GM12873 (cell line): ENCODE measurements around the gene TBL1X.

ENCODE experiments used
- TF ChIP-seq, protein P1 (sequence below): IDR thresholded peaks from 2 replicates; pipeline ENCODE4 v1.5.1; 2012; ENCODE audit warnings: low read depth, mild to moderate bottlenecking, moderate library complexity, low read length, control low read depth; ENCODE audit not compliant: insufficient read depth; ENCODE audit errors: missing control alignments

Gene TBL1X

DNA sequence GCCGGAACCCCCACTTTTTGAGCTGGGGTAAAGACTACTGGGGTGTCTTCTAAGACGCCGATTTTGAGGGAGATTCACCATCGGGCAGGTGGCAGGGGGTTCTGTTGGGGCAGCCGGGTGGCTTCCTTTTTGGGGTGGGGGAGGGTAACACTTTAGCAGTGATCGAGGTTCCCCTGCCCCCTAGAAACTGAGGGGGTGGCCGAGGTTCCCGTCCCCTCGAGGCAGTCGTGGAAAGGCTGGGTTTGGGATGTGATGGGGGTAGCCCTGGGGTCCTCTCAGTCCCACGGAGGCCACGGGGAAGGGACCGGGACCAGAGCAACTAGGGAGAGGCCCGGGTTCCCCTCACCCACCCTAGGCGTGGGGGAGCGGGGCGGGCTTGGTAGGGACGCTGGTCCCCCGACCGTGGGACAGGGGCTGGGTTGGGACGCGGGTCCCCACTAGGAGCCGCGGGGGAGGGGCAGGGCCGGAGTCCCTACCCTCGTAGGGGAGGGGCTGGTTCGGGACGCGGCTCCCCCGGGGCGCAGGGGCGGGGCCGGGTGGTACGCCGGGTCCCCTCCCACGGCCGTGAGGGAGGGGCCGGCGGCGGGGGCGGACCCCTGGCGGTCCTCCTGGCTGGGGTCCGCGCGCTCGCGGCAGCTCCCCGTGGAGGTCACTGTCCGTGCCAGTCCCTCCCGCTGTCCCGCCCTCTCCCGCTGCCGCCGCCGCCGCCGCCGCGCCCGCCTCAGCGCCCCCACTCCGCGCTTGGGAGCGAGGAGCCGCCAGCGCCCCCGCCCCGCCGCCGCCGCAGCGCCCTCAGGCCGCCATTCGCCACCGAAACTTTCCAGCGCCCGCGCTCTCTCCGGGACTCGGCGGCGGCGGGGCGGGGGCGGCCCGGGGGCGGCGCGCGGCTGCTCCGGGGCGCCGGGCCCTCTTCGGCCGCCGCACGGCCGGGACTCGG lies at the start of gene TBL1X:
Gene TBL1X (plus strand): TSS at position 624 of the 937 bp plus-strand sequence. CDS start 188,529 bp downstream, outside the sequence.
- TF ChIP-seq, protein P1, sequence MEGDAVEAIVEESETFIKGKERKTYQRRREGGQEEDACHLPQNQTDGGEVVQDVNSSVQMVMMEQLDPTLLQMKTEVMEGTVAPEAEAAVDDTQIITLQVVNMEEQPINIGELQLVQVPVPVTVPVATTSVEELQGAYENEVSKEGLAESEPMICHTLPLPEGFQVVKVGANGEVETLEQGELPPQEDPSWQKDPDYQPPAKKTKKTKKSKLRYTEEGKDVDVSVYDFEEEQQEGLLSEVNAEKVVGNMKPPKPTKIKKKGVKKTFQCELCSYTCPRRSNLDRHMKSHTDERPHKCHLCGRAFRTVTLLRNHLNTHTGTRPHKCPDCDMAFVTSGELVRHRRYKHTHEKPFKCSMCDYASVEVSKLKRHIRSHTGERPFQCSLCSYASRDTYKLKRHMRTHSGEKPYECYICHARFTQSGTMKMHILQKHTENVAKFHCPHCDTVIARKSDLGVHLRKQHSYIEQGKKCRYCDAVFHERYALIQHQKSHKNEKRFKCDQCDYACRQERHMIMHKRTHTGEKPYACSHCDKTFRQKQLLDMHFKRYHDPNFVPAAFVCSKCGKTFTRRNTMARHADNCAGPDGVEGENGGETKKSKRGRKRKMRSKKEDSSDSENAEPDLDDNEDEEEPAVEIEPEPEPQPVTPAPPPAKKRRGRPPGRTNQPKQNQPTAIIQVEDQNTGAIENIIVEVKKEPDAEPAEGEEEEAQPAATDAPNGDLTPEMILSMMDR = no peak

DNA sequence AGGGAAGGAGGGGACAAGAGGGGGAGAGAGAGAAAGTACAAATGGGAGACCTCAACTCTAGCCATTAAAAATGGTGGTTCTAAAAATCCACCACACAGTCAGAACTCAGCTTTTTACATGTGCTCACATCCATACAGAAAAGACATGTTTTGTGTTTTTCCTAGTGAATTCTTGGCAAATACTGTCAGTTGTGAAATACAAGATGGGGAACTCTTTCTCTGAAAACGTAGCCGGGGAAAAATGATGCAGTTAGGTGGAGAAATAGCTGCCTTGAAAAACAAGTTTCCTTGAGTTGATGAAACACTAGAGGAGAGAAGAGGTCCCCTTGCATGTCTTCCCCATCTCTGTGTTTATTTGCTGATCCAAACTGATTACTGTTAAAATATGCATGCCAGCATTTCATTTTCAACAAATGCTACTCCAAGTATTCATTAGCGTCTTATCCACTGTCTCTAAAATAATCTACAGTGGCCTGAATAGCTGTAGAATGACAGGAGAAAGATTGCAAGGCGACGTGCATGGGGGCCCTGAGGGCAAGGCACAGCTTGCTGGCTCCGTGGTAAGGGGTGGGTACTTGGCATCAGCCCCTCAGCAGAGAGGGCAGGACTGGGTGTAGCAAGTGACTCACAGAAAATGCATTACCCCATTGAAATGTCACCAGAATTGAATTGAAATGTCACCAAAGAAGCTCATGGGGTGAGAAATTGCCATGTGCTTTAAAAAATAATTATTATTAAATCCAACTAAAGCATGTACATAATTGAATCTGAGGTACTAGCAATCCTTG lies 48.1 kb upstream of the TBL1X start:
- TF ChIP-seq, protein P1 = no peak

DNA sequence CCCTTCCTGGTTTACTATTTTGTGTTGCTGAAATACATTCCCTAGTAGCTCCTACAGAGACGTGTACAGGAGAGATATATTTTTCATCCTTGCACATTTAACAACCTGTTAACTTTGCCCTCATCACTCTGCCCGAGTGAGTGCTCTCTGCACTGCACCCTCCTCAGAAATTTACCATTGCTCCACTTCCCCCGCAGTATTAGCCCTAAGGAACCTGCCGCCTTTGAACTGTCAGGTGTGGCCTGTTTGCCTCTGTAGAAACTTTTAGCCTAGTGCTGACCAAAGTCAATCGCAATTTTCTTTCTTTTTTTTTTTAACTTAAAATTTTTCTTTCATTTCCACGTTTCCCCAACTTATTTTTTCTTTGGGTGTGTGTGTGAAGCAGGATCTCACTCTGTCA lies 46.6 kb upstream of the TBL1X start:
- TF ChIP-seq, protein P1 = no peak

DNA sequence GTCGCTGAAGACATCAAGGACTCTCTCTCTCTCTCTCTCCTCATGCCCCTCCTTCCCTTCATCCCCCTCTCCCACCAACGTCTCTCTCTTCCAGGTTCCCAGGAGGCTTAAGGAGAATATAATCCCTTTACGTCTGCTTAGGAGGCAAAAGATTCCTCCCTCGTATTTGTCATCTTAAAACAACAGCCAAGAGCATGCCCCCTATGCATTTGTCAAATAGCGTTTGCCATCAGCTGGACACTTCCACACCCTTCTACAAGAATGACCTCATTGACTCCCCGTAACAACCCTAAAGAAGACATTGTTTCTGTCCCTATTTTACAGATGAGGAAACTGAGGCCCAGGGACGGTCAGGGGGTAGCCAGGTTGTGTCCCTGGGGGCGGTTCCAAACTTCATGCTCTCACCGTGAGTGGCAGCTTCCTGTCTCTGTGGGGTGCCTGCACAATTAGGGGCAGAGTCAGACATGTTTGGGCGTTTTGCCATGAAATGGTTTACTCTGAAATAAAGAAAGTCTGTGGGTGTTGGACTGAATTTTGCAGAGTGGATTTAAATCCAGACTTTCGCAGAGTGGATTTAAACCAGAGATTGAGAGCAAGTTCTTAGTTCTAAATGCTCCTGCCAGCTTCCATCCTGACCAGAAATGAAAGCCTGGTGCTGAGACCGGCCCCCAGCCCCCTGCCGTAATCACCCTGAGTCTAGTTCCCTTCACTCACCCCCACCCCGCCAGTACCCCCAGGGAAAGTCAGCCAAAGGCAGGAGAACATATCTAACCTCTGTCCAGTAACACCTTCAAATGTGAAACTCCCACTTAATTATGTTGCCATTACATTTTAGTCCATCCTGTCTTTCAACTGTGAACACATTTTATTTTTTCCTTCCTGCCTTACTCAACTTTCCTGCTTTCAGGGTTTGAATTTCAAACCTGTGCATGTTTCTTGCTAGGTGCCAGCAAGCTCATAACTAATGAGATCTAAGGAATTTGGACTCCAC lies 44.3 kb upstream of the TBL1X start:
- TF ChIP-seq, protein P1 = no peak

DNA sequence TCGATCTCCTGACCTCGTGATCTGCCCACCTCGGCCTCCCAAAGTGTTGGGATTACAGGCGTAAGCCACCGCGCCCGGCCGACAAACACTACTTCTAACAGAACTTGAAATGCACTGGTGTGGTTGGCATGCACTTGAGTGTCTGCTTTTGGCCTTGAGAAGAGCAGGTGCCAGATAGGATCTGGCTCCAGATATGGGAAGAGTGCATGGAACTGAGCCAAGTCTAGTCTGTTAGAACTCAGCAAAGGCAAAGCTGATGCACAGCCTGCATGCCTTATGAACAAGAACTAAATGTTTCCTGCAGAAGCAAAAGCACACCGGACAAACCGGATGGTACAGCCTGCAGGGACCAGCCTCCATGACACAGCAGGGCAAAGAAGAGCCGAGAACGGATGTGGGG lies 35.1 kb upstream of the TBL1X start:
- TF ChIP-seq, protein P1 = no peak

DNA sequence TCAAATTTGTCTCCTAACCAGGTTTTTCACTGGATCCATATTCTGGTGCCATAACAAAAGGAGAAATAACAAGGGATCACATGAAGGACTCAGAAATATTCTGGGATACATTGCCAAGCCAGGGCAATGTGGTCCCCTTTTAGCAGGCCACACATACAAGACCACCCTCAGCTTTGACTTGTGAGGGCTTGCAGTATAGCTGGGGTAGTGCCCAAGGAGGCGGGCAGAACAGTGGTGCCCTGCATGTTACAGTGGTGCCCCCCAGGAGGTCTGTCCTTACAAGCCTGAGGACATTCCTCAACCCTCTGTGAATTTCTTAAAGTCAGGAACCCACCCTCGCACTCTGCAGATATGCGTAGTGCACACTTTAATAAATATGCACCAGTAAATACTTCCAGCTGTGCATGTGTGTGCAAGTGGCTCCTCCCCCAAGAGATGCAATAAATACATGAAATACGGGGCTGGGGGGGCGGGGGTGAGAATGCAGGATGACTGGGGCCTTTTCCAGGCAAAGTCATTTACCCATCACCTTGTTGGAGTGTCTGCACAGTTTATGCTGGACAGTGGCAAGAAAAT lies 34.4 kb upstream of the TBL1X start:
- TF ChIP-seq, protein P1 = no peak
